ENCODE measurements around the gene PPID.
"Not testable (repeated sequence)": the region's sequence is repeated elsewhere in the genome, so short reads cannot be mapped to it uniquely, and the experiment has no call there.

PPID gene

DNA sequence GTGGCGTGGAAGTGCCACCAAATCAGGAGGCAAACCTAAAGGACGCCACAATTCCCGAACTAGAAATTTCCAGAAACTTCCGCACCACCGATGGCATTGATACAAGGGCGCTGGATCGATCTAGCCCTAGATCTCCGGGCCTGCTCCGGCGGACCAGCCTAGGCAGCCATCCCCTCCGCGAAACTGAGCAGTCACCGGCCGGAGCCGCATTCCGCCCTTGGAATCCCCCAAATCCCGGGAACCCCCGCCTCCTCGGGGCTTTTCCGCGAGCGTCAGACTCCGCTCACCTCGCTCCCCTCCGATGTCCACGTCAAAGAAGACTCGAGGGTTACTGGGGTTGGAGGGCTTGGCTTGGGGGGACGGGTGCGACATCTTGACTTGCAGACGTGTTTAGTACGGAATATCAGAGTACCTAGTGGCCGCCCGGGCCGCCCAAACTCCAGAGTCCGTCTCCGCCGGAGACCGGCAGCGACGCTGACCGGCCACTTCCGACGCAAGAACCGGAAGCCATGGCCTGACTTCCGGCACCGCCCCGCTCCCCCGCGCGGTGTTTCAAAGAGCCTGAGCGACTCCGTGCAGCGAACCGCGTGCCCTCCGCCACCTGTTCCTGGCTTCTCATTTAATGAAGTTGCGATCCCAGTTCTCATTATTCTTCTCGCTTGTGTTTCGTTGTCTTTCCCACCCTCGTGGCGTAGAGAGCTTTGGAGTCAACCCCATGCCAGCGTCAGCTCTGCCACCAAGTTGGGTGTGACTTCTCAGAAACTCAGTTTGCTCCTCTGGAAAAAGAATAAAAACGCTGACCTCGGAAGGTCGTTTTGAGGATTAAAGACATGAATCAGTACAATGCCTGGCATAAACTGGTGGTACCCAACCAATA lies at the start of gene PPID:
PPID (minus strand) TSS at position 480 of the 877 bp plus-strand sequence; CDS start at position 372, 108 bp downstream.
- DNase-seq (ENCODE audit: low read depth): peak; percentile 75

DNA sequence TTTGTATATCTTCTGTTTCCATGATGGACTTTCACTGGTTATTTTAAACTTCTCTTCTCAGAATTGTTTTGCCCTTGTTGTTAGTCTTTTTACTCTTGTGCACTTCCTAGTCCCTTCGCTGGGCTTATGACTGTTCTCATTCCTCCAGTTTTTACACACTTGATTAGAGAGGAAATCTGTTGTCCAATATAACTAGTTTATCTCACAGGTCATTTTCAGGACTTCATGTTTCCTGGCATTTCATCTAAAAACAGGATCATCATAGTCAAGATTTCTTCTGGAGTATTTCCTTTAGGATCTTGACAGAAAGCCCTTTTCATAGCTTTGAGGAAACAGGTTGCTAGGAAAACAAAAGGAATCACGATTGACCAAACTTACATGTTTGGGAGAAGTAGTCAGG lies 48.6 kb upstream of the PPID start:
- no peak for DNase-seq (ENCODE audit: low read depth)

DNA sequence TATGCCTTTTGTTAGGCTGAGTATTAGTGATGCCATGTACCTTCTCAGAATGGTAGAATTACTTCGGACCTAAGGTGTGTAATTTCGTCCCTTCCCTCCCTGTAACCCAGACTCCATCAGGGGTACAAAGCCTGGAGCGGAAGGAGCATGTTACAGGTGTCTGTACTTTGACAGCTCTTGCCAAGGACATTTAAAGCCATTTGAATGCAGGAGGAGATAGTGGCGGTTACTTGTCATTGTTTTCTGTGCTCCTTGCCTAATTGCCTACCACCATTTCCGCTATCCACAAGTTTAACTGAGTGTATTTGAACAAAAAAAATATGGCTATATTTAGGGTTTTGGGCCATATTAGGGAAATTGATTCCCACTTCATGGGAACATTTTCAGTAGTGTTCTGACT lies 47.5 kb upstream of the PPID start:
- no peak for DNase-seq (ENCODE audit: low read depth)

DNA sequence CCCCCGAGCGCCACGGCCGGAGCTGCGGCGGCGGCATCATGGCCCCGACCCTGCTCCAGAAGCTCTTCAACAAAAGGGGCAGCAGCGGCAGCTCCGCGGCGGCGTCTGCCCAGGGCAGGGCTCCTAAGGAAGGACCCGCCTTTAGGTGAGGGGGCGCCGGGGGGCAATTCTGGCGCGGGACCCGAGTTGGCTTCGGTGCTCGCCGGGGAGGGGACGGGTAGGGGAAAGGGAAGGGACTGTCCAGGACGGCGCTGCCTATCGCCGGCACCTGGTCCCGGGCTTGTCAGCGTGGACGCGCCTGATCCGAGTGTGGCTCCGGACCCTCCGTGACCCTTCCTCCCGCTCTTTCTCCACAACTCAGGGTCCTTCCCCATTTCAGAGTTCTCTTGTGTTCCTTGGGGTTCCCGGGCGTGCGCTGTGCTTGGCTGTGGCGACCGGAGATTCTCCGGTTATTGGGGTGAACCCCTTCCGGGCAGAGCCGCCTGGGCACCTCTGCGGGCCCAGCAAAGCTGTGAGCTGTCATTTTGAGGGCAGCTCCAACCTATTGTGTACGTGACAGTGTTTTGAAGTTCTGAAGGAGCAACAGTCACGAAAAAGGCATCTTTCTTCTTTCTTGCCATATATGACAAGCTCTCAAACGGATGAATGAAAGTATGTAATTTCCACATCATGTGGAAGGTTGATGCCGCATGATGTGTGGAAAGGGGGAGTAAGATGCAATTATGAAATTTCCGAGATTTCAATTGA lies 46.2 kb upstream of the PPID start:
- peak; percentile 20 for DNase-seq (ENCODE audit: low read depth)

DNA sequence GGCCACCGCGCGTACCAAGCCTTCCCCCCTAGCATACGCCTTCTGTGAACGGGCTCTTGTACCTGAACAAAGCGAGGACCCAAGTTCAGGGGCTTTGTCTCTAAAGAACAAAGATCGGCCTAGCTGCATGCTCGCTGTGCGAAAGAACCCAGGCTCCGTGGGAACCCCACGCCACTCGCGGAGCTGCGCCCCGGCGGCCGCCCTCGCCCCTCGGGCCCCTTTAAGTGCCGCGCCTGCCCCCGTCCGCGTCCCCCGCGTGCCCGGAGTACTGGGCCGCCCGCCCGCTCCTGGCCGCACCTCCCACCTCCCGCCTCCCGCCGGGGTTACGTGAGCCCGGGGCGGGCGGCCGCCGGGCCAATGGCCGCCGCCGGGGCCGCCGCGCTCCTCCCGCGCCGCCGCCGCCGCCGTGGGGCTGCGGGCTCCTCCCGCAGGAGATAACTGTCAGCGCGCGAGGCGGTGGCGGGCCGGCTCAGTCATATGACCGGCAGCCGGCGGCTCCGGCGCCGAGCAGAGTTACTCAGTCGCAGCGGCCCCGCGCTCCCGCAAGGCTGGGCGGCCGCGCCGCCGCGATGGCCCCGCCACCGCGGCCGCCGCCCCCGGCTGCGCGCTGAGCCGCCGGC lies 45.5 kb upstream of the PPID start, which contains the start of gene FNIP2:
FNIP2 (plus strand) TSS at position 472 of the 620 bp plus-strand sequence. CDS start 187 bp downstream, outside the sequence.
- DNase-seq (ENCODE audit: low read depth): peak; percentile 67

DNA sequence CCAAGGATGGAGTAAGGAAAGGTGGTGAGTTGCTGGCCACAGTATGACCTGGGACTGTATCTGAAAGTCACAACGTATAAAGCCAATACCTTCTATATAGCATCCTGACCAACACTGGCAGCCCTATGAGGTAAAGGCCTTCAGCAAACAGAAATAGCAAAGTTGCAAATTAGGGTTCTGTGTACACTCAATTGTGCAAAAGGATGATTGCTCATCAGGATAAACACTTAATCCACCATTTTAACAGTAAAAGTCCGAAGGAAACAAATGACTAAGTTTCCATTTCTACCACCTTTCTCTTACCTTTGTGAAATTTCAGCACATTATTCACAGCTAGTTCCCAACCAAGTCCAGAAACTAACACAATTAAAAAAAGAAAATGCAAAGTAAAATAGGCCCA lies 44.3 kb upstream of the PPID start:
- DNase-seq (ENCODE audit: low read depth): no peak

DNA sequence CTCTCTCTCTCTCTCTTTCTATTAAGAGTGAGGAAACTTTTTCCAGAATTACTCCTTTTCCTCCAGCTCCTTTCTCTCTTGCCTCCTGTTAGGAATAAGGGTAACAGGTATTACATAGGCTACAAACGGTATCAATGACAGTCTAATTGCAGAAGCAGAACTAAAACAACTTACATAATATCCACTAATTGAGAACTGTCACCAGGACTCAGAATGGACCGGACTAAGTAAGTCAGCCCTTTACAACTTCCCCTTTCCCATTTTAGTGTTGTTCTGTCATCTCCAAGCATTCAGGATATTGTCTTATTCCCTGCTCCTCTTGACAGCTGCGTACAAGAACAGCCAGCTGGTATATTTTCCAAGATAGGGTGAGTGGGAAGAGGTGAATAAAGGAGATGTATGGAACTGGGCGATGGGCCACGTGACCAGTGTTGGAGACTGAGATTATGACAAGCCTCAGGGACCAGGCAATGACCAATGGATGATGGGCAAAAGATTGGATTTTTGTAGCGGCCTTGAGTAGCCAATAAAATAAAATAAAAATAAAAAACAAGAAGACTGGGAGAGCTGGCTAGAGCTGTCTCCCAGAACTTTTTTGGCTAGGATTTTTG lies 43.3 kb upstream of the PPID start:
- DNase-seq (ENCODE audit: low read depth): no peak

DNA sequence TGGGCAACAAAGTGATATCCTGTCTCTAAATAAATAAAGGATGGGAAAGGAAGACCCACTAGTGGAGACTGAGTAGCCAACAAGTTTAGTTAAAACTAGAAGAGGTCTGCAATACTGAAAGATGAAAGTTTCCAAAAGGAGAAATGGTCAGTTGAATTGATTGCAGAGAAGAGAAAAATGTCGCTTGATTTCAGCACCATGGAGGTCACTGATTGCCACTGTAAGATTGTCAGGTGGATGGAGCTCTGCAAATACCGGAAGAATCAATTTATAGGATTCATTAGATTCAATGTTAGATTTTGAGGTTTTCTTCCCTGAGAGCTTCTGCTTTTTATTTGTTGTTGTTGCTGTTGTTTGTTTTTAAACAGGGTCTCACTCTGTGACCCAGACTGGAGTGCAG lies 40.3 kb upstream of the PPID start:
- no peak for DNase-seq (ENCODE audit: low read depth)

DNA sequence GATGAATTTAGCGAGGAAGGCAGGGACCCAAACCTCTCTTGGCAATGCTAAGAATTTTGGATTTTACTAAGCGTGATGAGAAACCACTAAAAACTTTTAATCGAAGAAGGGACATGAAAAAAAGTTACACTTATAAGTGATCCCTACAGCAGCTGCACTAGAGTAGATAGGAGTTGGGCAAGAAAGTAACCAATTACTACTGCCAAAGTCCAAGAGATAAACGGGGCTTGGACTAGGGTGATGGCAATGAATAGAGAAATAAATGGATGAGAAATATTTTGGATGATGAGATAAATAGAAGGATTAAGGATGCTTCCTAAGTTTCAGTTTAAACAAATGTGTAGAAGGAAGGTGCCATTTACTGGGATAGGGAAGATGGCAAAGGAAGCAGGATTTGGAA lies 39.4 kb upstream of the PPID start:
- no peak for DNase-seq (ENCODE audit: low read depth)

DNA sequence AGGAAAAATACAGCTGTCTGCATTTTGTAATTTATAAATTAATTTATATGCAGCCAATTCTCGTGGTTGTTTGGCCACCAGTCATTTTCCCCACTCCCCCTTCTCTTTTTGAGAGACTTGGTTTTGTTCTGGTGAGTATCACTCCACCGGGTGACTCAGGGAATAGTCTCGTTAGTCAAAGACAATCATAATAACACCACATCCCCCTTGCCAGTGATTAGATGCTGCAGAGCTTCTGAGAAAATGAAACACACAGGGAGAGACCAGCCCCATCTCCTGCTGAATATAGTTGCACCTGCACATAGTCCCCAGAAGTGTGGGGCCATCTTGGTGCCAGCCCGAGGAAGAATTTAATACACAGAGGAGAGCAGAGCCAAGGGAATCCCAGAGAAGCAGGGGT lies 37.7 kb upstream of the PPID start:
- DNase-seq (ENCODE audit: low read depth): no peak

DNA sequence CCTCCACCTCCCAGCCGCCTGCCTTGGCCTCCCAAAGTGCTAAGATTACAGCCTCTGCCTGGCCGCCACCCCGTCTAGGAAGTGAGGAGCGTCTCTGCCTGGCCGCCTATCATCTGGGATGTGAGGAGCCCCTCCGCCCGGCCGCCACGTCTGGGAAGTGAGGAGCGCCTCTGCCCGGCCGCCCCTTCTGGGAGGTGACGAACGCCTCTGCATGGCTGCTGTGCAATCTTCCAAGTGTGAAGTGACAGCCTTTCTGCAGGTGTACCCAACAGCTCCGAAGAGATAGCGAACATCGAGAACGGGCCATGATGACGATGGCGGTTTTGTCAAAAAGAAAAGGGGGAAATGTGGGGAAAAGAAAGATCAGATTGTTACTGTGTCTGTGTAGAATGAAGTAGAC lies 36.3 kb upstream of the PPID start:
- not testable (repeated sequence) for DNase-seq (ENCODE audit: low read depth)

DNA sequence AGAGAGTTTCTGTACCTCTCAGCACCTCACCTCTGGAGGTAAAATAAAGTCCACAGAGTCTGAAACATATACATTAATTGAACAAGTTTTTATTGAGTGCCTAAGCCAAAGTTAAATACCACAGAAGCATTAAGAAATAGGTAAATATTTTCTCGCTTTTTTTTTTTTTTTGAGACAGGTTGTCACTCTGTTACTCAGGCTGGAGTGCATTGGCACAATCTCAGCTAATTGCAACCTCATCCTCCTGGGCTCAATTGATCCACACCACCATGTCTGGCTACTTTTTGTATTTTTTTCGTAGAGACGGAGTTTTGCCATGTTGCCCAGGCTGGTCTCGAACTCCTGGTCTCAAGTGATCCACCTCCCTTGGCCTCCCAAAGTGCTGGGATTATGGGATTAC lies 35.5 kb upstream of the PPID start:
- DNase-seq (ENCODE audit: low read depth): no peak

DNA sequence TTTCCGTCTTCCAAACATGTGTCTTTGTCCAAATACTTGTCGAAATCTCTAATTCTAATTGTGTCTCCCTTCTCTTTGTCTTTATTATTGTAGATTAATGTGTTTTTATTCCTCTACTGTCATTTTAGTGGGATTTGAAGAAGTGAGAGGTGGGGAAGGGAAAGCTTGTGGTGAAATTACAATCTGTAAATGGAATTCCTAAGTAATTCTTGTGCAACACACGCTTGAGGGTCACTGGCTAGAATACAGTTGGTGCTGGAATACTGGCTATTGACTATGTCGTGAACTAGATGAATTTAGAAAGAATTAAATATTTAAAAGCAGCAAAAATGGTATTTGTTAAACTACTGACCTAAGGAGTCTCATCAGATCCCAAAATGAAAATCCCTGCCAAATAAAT lies 34.9 kb upstream of the PPID start:
- no peak for DNase-seq (ENCODE audit: low read depth)

DNA sequence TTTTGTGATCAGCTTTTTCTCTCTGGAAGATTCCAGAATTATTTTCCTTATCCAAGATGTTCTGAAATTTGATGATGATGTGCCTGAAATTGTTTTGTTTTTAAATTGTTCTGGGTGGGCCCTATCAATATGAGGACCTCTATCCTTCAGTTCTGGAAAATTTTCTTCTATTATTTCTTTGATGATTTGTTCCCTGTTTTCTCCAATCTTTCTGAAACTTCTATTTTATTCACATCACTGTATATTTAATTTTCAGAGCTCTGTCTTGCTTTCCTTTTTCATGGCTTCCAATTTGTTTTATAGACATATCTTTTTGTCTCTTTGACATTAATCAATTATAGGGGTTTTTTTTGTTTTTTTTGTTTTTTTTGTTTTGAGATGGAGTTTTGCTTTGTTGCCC lies 33.4 kb upstream of the PPID start:
- no peak for DNase-seq (ENCODE audit: low read depth)

DNA sequence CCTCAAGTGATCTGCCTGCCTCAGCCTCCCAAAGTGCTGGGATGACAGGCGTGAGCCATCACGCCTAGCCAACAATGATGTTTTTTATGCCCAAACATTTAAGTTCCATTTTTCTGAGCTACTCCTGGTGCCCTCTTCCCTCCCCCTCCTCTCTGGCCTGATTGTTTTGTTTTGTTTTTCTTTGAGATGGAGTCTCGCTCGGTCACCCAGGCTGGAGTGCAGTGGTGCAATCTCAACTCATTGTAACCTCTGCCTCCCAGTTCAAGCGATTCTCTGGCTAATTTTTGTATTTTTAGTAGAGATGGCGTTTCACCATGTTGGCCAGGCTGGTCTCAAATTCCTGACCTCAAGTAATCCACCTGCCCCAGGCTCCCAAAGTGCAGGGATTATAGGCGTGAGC lies 32.6 kb upstream of the PPID start:
- DNase-seq (ENCODE audit: low read depth): not testable (repeated sequence)

DNA sequence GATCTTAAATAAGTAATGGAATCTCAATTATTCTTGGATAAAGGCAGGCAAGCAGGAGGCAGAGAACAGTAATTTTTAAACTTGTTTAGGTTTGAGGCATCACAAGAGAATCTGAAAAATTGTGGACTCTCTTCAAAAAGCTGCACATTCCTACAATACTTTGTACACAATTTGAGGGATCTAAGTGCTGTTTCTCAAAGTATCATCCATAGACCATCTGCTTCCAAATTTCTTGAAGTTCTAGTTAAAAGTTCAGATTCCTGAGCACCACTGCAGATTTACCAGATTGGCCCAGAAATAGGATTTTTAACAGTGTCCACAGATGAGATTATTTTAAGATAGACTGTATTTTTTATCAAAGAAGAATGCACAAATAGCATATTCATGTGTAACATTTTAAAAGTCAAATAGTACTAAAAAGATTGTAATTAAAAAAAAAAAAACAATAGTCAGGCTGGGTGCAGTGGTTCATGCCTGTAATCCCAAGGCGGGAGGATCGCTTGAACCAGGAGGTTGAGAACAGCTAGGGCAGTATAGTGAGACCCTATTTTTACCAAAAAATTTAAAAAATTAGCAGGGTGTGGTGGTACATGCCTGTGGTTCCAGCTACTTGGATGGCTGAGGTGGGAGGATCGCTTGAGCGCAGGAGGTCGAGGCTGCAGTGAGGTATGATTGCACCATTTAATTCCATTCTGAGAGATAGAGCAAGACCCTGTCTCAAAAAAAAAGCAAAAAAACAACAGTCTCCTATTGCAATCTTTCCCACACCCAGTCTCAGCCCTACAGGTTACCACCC lies 31.4 kb upstream of the PPID start:
- no peak for DNase-seq (ENCODE audit: low read depth)

DNA sequence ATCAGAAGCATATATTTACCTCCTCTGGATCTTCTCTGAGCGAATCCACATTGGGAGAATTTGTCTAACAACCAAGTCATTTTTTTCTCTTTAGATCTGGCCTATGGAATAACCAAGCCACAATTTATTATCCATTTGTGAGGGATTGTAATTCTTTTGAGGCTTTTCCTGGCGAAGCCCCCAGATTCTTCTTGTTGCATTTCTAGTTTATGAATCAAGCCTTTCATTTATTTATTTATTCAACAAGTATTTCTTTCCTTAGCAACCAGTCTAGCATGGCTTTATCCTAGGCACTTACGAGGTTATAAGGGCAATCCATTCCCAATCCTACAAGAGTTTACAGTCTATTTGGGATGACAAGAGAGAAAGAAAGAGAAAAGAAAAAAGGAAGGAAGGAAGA lies 27.2 kb upstream of the PPID start:
- DNase-seq (ENCODE audit: low read depth): no peak

DNA sequence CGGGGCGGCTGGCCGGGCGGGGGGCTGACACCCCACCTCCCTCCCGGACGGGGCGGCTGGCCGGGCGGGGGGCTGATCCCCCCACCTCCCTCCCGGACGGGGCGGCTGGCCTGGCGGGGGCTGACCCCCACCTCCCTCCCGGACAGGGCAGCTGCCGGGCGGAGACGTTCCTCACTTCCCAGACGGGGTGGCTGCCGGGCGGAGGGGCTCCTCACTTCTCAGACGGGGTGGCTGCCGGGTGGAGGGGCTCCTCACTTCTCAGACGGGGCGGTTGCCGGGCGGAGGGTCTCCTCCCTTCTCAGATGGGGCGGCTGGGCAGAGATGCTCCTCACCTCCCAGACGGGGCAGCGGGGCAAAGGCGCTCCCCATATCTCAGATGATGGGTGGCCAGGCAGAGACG lies 23.3 kb upstream of the PPID start:
- not testable (repeated sequence) for DNase-seq (ENCODE audit: low read depth)

DNA sequence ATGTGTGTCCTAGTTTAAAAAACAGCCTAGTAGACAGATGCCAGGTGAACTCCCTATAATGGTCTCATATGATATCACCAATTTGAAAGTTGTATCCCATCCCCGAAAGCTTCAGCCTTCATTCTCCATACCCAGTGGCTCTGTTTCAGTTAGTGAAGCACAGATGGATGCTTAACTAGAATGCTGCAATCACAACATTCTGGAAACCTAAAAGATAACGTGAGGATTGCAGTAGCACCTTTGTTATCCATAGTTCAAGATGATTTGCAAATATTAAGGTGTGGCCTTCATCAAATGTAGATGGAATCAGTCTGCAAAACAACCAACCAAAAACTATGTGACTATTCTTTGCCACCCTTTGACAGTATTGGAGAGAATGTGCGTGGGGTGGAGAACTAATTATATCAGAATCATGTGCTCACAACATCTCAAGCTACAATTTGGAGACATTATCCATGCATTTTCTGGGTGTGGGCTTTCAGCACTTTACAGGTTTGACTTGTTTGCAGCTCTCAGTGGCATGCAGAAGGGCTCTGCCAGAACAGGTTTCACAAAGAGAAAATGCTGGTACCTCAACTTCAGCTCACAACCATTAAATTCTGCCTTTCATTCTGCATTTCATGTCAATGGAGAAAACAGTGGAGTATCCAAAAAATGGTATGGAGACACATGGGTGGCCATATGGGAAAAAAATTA lies 18.3 kb upstream of the PPID start:
- no peak for DNase-seq (ENCODE audit: low read depth)

DNA sequence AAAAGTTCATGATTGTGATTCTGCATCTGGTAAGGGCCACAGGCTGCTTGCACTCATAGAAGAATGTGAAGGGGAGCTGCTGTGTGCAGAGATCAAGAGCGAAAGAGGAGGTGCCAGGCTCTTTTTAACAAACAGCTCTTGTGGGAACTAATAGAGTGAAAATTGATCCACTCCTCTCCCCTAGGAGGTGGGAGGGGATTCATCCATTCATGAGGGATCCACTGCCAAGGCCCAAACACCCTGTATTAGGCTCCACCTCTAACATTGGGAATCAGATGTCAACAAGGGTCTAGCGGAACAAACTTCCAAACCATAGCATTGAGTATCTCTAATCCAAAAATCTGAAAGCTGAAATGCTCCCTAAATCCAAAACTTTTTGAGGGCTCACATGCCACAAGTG lies 16.4 kb upstream of the PPID start:
- no peak for DNase-seq (ENCODE audit: low read depth)

DNA sequence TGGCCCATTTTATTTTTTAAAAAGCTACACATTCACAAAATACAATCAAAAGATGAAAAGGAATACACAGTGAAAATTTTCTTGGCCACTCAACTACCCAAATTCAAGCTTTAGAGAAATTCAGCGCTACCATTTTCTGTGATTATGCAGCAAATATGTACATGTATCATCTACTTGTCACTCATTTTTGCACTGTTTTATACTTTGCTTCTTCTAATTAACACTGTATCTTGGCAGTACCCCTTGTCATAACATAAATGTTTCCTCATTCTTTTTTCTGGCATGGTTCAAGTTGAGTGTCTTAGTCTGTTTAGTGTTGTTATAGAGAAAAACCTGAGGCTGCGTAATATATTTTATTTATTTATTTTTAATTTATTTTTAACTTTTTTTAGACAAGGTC lies 15.7 kb upstream of the PPID start:
- no peak for DNase-seq (ENCODE audit: low read depth)

All from activated T-helper 9 cell treated with anti-CD3 and anti-CD28 coated beads, Interleukin-2, amount 50 U/mL, for 16 hours (primary cell).